HT-29 (cell line): Measurements from ENCODE around the gene SYTL3. TPM values are rescaled to one million over a fixed set of nuclear protein-coding genes. Genes with fewer than 3 reads are reported as not detected.
A peak's percentile ranks its signal among the peaks of the same experiment; 100 is the strongest.

Source experiments
- DNase-seq: peaks from one replicate; pipeline ENCODE4 v3.0.0-alpha.2; 2015; ENCODE audit warnings: low spot score
- total RNA-seq: library from RNA; depleted of rRNA; stranded (reverse); fragments of >200 nt; shearing (Covaris generic); gene quantifications from 2 replicates; pipeline ENCODE4 v1.2.3, GENCODE V29; 2014

The SYTL3 gene
- total RNA-seq, 1 experiment from 2014 or later = 0.41 TPM

GRCh38 chr6:158718461-158719046 lies 68.7 kb downstream of the SYTL3 start:
- DNase-seq = peak; percentile 70

- DNase-seq = no peak
These were observed 72.4 kb downstream of the SYTL3 start for GRCh38 chr6:158722176-158722729.

- DNase-seq = no peak
These were observed 75.8 kb downstream of the SYTL3 start for GRCh38 chr6:158725704-158726103.

GRCh38 chr6:158729906-158730540 lies 80.2 kb downstream of the SYTL3 start:
- DNase-seq = no peak

GRCh38 chr6:158730541-158730907 lies 80.7 kb downstream of the SYTL3 start:
- peak; percentile 82 for DNase-seq

GRCh38 chr6:158735009-158735408 lies 85.2 kb downstream of the SYTL3 start:
- DNase-seq = no peak

GRCh38 chr6:158737082-158737709 lies 87.3 kb downstream of the SYTL3 start:
- no peak for DNase-seq

GRCh38 chr6:158737710-158738615 lies 88.1 kb downstream of the SYTL3 start:
- DNase-seq = peak; percentile 63

- DNase-seq = no peak
These were observed 89.8 kb downstream of the SYTL3 start for GRCh38 chr6:158739673-158740072.

- no peak for DNase-seq
These were observed 93.3 kb downstream of the SYTL3 start for GRCh38 chr6:158743033-158743651.

GRCh38 chr6:158744986-158745430 lies 95.2 kb downstream of the SYTL3 start:
- DNase-seq = no peak

- DNase-seq = no peak
These were observed 101.4 kb downstream of the SYTL3 start for GRCh38 chr6:158751224-158751623.

- no peak for DNase-seq
These were observed 102.1 kb downstream of the SYTL3 start for GRCh38 chr6:158751921-158752320.

- peak; percentile 58 for DNase-seq
These were observed 102.8 kb downstream of the SYTL3 start for GRCh38 chr6:158752613-158753012.

- no peak for DNase-seq
These were observed 104.0 kb downstream of the SYTL3 start for GRCh38 chr6:158753811-158754210.

GRCh38 chr6:158754738-158755137 lies 104.9 kb downstream of the SYTL3 start:
- DNase-seq = no peak

GRCh38 chr6:158755636-158756035 lies 105.8 kb downstream of the SYTL3 start:
- DNase-seq = no peak

GRCh38 chr6:158756126-158756525 lies 106.3 kb downstream of the SYTL3 start:
- DNase-seq = no peak

- DNase-seq = no peak
These were observed 107.3 kb downstream of the SYTL3 start for GRCh38 chr6:158756977-158757752.

GRCh38 chr6:158757753-158758090 lies 107.9 kb downstream of the SYTL3 start:
- no peak for DNase-seq

- DNase-seq = no peak
These were observed 108.6 kb downstream of the SYTL3 start for GRCh38 chr6:158758451-158758860.
